ENCODE results near the gene FSCN2.

Gene FSCN2

DNA sequence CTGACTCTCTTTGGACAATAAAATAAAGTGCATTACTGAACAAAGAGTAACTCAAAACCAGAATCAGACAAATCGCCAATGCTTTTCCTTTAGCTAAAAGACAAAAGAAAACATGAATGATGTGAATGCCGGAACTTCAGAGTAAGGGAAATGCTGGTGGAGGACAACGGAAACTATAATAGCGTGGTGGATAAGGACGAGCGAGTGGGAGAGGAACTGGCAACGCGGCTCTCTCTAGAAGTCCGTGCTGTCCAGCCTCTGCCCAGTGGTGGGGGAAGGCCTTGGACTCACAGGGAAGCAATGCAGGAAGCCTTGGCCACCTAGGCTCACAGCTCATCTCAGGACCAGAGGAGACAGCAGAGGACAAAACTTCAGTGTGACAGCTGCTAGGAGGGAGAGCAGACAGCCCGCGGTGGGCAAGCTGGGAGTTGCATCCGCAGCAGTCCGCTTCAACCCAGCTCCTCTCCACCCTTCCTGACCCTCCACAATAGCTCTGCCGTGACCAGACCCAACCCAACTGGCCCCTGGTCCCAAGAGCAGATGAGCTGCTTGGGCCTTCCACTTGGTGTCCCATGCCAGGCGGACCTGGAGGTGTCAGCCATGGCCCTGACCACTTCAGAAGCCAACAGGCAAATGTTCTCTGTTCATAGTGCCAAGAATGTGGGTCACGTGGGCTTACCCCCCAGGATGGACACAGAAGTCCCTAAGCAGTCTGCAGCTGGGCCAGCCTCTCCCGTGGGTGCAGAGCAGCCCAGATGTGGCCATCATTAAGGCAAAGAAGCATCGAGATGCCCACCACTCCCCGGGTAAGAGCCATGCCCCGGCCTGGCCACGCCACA lies 29.3 kb downstream of the FSCN2 start:
- DNase-seq, result no peak

GRCh38 chr17:81558115-81558468 lies 29.9 kb downstream of the FSCN2 start:
- DNase-seq, result no peak

- DNase-seq, result no peak
These were observed 31.0 kb downstream of the FSCN2 start for GRCh38 chr17:81558941-81559806.

GRCh38 chr17:81561494-81561885 lies 33.3 kb downstream of the FSCN2 start:
- DNase-seq, result no peak

DNA sequence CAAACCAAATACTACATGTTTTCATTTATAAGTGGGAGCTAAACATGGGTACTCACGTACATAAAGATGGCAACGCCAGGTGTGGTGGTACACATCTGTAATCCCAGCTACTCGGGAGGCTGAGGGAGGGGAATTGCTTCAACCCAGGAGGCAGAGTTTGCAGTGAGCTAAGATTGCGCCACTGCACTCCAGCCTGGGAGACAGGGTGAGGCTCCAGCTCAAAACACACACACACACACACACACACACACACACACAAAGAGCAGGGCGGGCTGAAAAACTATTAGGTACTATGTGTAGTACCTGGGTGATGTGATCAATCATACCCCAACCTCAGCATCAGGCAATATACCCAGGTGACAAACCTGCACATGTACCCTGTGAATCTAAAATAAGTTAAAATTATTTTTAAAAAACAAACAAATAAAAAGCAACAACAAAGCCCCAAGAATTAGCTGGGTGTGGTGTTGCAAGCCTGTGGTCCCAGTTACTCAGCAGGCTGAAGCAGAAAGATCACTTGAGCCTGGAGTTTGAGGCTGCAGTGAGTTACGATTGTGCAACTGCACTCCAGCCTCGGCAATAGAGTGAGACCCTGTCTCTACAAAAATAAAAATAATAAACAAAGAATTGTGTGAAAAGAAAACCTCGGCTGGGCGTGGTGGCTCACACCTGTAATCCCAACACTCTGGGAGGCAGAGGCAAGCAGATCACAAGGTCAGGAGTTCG lies 35.8 kb downstream of the FSCN2 start:
- no peak for DNase-seq

- DNase-seq, result no peak
These were observed 36.6 kb downstream of the FSCN2 start for GRCh38 chr17:81564778-81565177.

- no peak for DNase-seq
These were observed 37.1 kb downstream of the FSCN2 start for GRCh38 chr17:81565231-81565630.

GRCh38 chr17:81566461-81567126 lies 38.4 kb downstream of the FSCN2 start:
- no peak for DNase-seq

DNA sequence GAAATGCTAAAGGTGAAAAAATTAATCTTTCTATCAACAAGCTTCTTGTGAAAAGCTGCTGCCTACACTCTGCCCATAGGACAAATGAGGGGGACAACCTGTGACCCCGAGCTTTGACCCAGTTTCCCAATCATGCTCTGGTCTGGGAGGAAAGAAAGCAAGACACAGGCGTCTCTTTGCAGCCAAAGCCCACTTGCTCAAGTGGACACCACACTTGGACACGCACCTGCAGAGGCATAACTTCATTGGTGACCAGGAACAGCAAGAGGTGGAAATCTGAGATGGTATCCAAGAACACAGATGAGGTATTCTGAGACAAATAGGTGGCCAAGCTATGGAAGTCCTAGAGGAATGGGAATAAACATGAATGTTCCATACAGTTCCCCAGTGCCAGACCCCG lies 39.0 kb downstream of the FSCN2 start:
- DNase-seq, result no peak

DNA sequence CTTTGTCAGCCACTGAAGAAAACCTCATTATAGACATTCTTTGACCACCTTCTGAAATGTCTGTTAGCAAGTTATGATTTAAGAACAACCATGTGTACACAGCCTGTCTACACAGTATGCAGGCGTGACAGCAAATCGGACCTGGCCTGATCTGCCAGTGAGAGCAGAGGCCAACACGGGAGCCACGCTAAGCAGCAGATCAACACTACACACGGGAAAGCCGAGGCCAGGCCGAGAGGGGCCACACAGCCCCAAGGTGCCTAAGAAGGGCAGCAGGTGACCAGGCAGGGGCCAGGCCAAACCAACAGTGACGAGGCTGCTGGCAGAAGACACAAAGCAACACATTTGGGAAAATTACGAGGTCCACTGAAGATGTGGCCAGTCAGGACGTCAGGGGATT lies 40.2 kb downstream of the FSCN2 start:
- DNase-seq, result no peak

GRCh38 chr17:81569986-81570514 lies 41.9 kb downstream of the FSCN2 start:
- DNase-seq, result no peak

DNA sequence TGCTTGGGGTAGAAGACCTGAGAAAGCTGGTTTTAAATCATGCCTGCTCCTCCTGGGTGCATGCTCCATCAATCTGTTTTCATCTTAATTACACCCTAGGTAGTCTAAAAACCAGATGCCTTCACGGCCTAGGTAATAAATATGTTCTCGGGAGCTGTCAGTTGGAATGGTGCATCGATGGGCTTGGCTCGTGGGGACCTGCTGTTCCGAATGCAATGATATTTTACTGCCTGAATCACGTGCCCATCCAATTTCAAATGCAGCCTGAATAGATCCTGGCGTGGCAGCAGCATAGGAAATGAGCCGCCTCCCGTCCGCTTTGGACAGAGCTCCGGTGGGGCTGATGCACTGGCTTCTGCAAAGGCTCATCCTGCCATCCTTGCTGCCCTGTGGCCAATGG lies 42.8 kb downstream of the FSCN2 start:
- DNase-seq, result no peak

DNA sequence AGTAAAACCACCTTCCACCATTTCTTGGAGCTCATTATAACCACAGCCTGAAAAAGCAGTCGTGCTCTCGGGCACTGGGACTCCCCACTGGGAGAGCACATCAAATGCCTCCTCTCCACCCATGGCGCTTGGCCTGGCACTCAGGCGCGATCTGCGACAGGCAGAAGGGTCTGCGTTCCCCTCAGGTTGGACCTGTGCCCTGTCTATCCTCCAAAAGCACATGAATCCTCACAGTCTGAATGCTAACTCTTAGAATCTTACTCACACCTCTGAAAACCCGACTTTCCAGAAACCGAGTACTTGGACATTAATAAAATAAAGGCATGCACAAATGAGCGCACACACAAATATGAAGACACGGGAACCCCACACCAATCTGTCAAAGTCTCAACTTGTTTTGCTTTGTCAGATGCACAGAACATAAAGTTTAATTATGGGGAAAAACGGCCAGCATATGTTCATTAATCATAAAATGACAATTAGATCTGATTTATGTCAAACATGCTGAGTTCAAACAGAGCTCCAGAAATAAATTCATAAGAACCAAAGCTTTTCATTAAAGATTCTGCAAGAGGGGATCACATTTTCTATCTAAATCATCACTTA lies 44.5 kb downstream of the FSCN2 start:
- no peak for DNase-seq

DNA sequence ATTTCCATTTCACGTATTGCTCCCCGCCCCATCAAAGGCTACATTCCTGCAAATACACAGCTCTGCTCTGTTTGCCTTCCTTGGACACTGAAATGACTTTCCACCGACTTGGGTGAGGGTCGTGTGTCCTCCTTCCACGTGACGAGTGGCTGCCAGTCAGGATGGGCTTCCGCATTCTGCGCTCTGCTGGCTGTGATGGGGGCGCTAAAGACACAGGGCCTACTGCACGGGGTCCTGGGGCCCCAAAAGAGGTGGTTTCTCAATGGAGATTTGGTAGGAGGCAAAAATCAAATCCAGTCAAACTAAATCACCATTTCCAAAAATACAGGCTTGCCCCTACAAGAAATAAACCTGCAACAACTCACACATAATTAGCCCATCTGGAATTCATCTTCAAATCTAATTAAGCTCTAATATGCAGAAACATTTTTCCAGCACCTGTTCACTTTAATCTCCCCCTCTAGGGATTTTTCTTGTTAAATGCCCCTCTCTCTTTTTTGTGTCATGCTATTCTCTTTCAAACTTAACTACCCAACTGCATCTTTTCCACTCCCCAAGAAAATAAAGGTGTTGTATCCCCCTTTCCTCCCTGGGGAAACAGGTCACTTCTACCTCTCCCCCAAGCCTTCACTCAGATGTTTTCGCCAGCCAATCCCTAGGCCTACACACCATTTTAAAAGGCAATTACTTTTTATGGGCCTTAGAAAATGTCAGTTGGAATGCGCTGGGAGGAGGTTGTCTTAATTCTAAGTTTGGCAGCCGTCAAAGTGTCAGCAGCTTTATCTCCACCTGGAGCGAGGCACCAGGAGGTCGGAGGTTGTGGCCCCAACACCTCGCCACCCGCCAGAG lies 45.8 kb downstream of the FSCN2 start:
- no peak for DNase-seq

- DNase-seq, result no peak
These were observed 46.4 kb downstream of the FSCN2 start for GRCh38 chr17:81574643-81574956.

- DNase-seq, result no peak
These were observed 47.7 kb downstream of the FSCN2 start for GRCh38 chr17:81575836-81576235.

- no peak for DNase-seq
These were observed 48.6 kb downstream of the FSCN2 start for GRCh38 chr17:81576621-81577277.

- DNase-seq, result no peak
These were observed 49.3 kb downstream of the FSCN2 start for GRCh38 chr17:81577278-81578000.

DNA sequence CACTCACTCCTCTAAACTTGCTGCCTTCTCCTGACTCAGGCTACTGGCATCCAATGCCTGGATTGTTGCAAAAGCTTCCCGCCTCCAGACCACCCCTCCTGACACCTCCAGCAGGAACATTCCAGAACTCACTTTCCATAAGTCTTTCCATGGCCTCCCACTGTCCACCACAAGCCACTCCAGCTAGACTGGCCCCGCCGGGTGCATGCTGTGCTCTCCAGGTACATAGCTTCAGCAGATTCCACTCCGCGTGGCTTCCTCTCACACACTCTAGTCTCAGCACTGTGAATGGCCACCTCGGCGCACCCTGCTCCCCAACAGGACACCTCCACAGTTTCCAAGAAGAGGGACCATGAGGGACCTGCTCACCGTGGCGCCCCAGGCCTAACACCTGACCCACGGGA lies 49.9 kb downstream of the FSCN2 start:
- DNase-seq, result no peak
